ENCODE results near the gene SAMD4B.
A peak's percentile ranks its signal among the peaks of the same experiment; 100 is the strongest.
"Not testable (repeated sequence)": the region's sequence is repeated elsewhere in the genome, so short reads cannot be mapped to it uniquely, and the experiment has no call there.

Gene SAMD4B

DNA sequence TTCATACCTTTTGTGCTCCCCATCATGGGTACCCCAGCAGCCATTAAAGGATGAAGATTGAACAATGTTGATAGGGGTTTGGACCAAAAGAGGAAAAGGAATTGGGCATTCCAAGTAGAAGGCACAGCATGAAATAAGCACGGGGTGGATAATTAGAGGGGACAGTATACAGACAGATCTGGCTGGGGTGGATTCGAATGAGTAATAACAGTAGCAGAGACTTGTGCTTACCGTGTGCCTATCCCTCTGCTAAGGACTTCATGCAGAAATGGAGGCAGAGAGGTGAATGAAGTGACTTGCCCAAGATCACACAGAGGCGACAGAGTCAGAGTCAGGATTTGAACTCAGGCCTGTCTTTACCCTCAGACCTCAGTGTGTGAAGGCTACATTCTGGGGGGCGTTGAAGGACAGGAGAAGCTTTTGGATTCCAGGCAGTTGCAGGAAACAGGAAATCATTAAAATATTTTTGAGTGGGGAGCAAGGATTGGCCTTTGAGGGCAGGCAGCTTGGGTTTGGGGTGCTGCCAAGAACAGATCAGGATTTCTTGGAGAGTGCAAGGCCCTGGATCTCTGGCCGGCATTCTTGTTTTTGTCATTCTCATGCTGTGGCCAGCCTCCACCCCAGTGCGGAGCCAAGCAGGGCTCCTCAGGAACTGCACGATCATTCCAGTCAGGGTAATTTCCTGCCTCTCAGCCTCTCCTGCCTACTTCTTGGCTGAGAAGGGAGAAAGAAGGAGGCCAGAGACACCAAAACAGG lies 30.0 kb downstream of the SAMD4B start:
- DNase-seq (ENCODE audit: low spot score) = no peak

- DNase-seq (ENCODE audit: low spot score) = no peak
Observed at GRCh38 chr19:39372941-39373340, 30.7 kb downstream of the SAMD4B start.

GRCh38 chr19:39375929-39376328 lies 33.7 kb downstream of the SAMD4B start:
- no peak for DNase-seq (ENCODE audit: low spot score)

DNA sequence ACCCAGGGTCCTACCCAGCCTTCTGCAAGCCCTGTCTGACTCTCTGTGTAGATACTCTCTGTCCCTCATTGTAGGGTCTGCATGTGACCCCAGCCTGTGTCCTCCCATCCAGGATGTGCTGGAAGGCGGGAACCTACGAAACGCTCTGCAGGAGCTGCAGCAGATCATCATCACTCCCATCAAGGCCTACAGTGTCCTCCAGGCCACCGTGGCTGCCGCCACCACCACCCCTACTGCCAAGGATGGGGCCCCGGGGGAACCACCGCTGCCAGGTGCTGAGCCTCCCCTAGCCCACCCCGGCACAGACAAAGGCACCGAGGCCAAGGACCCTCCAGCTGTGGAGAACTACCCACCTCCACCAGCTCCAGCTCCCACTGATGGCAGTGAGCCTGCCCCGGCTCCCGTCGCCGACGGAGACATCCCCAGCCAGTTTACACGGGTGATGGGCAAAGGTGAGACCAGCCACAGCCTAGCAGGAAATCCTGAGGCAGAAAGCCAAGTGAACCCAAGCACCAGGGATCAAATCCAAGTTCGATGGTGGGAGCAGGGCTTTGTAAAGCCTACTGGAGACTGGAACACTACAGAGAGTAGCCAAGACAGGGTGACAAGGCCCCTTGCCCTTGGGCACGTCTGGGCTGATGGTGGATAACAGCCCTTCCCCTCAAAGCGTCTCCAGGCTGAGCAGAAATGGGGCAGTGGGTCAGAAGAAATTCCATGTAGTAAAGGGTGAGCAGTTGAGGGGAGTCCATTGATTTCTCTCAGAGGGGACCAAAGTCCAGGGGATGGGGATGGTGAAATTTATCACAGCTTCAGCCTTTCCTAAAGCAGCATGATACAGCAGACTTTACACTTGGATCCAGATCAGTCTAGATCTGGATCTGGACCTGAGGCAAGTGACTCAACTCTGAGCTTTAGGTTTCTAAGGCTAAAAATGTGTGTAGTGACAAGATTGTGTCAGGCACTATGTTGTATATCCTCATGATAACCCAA lies 35.4 kb downstream of the SAMD4B start:
- no peak for DNase-seq (ENCODE audit: low spot score)

GRCh38 chr19:39379366-39379765 lies 37.1 kb downstream of the SAMD4B start:
- DNase-seq (ENCODE audit: low spot score) = not testable (repeated sequence)

DNA sequence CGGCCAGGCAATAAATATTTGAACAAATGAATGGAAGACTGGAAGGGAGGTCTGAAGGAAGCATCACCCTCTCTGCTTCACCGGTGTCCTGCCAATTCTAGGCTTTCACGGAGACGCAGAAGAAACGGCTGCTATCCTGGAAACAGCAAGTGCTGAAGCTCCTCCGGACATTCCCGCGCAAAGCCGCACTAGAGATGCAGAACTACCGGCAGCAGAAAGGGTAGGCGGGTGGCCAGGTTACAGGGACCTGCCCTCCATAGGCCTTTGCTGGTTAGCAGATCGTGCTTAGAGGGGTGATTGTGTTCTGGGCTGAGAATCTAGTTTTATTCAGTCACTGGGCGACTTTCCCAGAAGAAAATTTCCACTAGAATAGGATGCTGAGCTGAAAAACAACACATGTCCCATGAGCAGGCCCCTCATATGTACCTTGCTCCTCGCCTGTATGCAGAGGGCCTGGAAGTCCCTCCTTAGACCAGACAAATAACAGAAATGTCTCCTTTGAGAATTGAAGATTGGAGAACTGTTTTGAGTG lies 37.7 kb downstream of the SAMD4B start:
- DNase-seq (ENCODE audit: low spot score) = no peak

- DNase-seq (ENCODE audit: low spot score) = no peak
Observed at GRCh38 chr19:39380521-39381502, 38.6 kb downstream of the SAMD4B start.

- DNase-seq (ENCODE audit: low spot score) = no peak
Observed at GRCh38 chr19:39381910-39382611, 39.8 kb downstream of the SAMD4B start.

- no peak for DNase-seq (ENCODE audit: low spot score)
Observed at GRCh38 chr19:39382991-39383828, 41.0 kb downstream of the SAMD4B start.

- DNase-seq (ENCODE audit: low spot score) = no peak
Observed at GRCh38 chr19:39384839-39385568, 42.8 kb downstream of the SAMD4B start.

DNA sequence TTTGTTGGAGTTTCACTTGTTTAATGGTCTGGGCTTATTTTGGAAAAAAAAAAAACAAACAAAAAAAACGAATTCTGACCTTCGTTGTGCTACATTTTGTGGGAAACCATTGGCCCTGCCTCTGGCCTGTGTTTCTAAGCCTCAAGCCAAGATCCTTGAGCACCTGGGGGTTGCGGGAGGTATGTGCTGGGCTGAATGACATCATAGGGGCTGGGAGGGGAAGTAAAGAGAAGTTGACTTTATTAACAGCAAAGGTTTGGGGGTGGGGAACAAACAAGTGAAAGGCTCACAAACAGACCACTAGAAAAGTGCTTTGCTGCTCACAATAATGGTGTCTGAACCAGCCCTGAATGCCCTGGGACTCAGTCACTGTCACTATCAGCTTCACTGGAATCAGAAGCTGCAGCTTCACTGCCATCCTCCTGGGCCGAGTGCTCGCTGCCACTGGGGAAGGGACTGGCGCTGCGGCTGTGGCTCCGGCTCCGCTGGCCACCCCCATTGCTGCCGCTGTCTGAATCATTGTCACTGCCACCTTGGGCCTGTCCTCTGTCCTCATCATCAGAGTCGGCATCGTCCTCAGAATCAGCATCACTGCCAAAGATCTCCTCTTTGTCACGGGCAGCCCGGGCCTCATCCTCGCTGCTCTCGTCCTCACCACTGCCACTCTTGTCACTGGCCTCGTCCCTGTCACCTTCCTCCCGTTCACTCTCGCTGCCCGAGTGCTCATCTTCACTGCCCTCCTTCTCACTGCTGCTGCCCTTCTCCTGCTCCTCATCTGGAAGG lies 43.6 kb downstream of the SAMD4B start:
- no peak for DNase-seq (ENCODE audit: low spot score)

- DNase-seq (ENCODE audit: low spot score) = no peak
Observed at GRCh38 chr19:39386557-39386956, 44.3 kb downstream of the SAMD4B start.

GRCh38 chr19:39388657-39389056 lies 46.4 kb downstream of the SAMD4B start:
- no peak for DNase-seq (ENCODE audit: low spot score)

- DNase-seq (ENCODE audit: low spot score) = no peak
Observed at GRCh38 chr19:39389631-39390414, 47.6 kb downstream of the SAMD4B start.

DNA sequence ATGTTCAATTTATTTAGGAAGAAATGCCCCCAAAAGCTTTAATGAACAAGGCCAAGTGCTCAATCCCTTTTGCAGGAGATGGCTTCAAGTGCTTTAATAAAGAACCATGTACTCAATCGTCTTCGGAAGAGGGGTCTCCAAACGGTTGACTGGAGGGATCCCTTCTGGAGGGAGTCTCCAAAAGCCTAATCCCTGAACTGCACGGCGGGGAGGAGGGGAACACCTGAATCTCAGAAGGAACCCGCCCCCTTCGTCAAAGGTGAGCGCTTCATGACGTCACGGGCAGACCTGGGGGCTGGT lies 48.2 kb downstream of the SAMD4B start:
- no peak for DNase-seq (ENCODE audit: low spot score)

- DNase-seq (ENCODE audit: low spot score) = peak; percentile 99
Observed at GRCh38 chr19:39390751-39391437, 48.7 kb downstream of the SAMD4B start, which contains the start of the genes MED29 and PAF1. MED29 (plus strand) TSS chr19:39391378; CDS start chr19:39391423, 45 bp downstream. PAF1 (minus strand) TSS chr19:39391106; CDS start chr19:39390864, 242 bp downstream.
